H4 (cell line): ENCODE results near the gene SEC16B. TPM values are rescaled to one million over a fixed set of nuclear protein-coding genes. Genes with fewer than 3 reads are reported as not detected.

ENCODE experiments used
- DNase-seq: peaks from one replicate; pipeline ENCODE4 v3.0.0-alpha.2; 2015; ENCODE audit warnings: low spot score
- total RNA-seq: library from RNA; depleted of rRNA; stranded (reverse); fragments of >200 nt; shearing (Covaris generic); gene quantifications from 2 replicates; pipeline ENCODE4 v1.2.3, GENCODE V29; 2014; rRNA removed

Gene SEC16B
- total RNA-seq, 1 experiment from 2014 or later, result 0.27 TPM

DNA sequence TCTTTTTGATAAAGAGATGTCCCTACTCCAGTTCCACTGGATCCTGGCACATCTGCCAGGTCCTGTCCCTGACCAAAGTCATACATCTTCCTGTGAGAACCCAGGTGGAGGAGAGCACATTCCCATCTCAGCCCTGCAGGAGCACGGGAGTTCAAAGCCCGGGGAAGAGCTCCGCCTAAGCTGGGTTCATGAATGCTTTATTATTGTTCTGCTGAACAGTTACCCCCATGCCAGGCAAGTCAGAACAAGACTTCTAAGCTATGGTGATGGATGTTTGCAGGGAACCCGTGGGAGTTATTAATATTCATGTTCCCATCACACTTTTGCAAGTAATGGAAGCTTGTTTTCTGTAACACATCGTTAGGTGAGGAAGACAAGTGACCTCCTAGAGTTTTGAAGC is 62.9 kb downstream of the SEC16B start:
- DNase-seq, result no peak

DNA sequence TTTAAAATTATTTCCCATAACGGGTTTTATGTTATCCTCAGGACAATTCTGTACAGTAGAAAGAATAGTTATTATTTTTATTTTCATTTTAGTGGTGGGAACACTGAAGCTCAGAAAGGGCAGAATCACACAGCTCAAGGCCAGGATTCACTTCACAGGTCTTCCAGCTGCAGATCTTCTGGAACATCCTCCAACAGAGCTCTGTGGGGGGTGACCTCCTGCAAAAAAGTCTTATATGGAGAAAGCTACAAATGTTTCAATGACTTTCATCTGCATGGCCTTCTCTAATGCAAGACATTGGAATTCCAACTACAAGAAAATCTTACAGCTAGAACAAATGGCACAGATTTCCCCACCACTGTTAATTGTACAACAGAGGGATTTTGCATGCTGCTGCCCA is 64.2 kb downstream of the SEC16B start:
- no peak for DNase-seq

DNA sequence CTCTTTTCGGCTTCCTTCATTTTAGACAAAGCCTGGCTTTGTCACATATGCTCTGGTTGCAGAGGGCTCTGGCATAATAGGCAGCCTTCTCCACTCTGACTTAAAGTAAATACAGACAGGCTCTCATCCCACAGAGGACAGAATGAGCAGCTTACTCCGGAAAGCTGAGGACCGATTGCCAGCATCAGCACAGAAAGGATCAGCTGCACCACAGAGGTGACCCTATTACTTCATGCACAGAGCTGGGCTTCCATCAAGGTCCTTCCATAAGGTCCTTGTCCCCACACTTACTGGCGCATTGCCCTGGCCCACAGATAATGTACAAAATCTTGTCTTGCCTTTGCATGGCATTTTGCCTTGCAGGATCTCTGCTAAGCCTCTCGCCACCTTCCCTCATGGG is 67.6 kb downstream of the SEC16B start:
- DNase-seq, result no peak

DNA sequence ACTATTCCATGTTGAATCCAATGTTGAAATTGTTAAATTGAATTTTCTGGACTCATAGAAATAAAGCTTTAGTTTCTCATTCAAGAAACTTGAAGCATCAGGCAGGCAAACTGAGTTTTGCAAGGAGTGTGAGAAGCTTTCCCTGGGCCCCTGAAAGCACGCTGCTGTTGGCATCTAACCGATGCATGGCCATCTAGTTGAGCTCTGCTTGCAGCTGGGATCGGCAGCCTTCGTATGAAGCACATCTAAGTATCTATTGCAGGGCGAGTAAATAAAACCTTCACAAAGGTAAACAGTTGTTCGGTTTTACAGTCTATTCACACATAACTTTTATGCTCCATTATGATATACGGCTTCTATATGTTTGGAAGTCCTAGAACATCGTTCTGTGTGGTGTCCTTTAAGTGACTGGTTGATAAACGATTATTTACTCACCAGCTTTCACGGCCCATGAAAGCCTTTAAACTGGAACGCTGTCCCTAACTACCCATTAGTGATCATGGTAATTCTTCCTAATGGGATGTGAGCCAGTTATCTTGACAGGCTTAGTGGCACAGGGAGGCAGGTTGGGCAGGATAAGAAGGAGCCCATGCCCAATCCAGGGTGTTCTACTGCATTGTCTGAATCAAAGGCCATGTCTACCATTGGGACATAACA is 71.7 kb downstream of the SEC16B start:
- no peak for DNase-seq

DNA sequence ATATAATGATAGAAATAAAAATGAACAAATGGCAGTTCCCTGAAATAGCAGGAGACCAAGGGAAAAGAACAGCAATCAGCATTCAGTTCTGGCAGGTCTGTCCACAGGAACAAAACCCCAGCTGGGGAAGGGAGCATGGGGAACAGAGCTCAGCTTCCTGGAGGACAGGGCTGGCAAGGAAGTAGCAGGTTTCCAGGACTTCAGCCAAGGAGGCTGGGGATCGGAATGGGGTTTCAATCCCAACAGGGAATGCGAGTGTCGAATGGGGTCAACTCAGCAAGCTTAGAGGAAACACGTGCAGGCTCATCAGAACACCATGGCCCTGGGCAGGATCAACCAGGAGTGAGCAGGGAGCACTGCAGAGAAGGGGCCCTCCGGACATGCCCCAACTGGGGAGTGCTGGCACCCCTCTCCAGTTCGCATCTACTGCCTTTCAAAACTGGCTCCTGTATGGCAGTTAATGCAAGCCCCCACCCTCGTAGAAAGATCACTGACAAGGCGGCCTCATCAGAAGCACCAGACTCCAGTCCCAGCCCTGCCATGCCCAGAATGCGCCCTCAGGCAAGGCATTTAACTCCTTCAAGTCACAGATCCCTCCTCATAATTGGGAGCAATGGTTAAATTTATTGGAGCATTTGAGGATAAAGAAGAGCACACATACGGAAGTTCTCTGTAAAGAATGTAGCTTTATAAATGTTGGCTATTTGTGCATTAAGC is 72.4 kb downstream of the SEC16B start:
- DNase-seq, result no peak

Other genes with a start within 250 kb of the SEC16B start
- 3.6 and 5.3 TPM in 2 replicates for gene RASAL2, start 124.0 kb upstream of the SEC16B start, total RNA-seq